ENCODE results near the gene PGLYRP3.

Gene PGLYRP3

DNA sequence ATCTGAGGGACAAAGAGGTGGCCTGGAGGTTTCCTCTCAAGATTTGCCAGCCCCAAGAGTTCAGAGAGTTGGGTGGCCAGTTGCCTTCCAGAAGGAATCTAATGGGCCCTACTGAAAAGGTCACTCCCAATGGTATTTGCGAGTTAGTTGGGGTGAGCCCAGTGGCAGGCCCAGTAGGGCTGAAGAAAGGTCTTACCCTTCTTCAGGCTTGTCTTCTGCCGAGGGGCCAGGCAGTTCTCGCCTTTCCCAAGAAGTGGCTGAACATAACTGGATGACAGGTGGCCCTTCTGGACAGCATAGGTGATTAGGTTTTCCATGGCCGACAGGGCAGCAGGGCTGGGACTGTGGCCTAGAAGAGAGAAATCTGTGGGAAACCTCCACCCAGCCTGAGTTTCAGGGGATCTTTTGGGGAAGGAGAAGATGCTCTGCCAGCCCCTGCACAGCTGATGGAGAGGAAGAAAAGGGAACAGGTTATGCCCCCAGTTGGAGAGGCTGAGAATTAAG is 28.7 kb upstream of the PGLYRP3 start:
- CTCF ChIA-PET = interaction anchor here (2.4 to 3.7 kb wide), 2 partner anchors 11 to 124 kb away, joined by 6 to 18 read pairs; no protein-coding TSS in a partner anchor
- POLR2A ChIA-PET = no interaction called here
- no peaks in the 10 kb centered on the region for H3K9me3 ChIP-seq (ENCODE audit: control insufficient read depth, insufficient read depth, low read depth, low read length)
- no peak overlapping the region for H3K4me3 ChIP-seq (ENCODE audit: low read depth, low read length)
- no peaks in the 10 kb centered on the region for H3K36me3 ChIP-seq (ENCODE audit: control insufficient read depth in 2 of 2, insufficient read depth in 1 of 2, low read length in 2 of 2)
- TF ChIP-seq ZFP69B (tag by site-specific recombination; IDR thresholded peaks at IDR 0.05) (no peak), ZNF544 (tag by site-specific recombination; IDR thresholded peaks at IDR 0.05) (no peak), ZNF132 (tag by site-specific recombination; IDR thresholded peaks at IDR 0.05; ENCODE audit: borderline replicate concordance) (no peak), ZNF48 (tag by site-specific recombination; IDR thresholded peaks at IDR 0.05) (no peak), ZBTB1 (tag by site-specific recombination; IDR thresholded peaks at IDR 0.05) (no peak), ZNF311 (tag by site-specific recombination; IDR thresholded peaks at IDR 0.05; ENCODE audit: borderline replicate concordance) (no peak), HOXA7 (CRISPR knock-in tag; IDR thresholded peaks at IDR 0.05; ENCODE audit: borderline replicate concordance) (no peak), ZNF211 (tag by site-specific recombination; IDR thresholded peaks at IDR 0.05; ENCODE audit: low read depth) (no peak)
- TF ChIP-seq, protein P1, sequence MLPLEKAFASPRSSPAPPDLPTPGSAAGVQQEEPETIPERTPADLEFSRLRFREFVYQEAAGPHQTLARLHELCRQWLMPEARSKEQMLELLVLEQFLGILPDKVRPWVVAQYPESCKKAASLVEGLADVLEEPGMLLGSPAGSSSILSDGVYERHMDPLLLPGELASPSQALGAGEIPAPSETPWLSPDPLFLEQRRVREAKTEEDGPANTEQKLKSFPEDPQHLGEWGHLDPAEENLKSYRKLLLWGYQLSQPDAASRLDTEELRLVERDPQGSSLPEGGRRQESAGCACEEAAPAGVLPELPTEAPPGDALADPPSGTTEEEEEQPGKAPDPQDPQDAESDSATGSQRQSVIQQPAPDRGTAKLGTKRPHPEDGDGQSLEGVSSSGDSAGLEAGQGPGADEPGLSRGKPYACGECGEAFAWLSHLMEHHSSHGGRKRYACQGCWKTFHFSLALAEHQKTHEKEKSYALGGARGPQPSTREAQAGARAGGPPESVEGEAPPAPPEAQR (tag by site-specific recombination; IDR thresholded peaks at IDR 0.05) = no peak
- TF ChIP-seq, protein P2, sequence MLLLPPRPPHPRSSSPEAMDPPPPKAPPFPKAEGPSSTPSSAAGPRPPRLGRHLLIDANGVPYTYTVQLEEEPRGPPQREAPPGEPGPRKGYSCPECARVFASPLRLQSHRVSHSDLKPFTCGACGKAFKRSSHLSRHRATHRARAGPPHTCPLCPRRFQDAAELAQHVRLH (tag by site-specific recombination; IDR thresholded peaks at IDR 0.05) = no peak
- TF ChIP-seq, protein P3, sequence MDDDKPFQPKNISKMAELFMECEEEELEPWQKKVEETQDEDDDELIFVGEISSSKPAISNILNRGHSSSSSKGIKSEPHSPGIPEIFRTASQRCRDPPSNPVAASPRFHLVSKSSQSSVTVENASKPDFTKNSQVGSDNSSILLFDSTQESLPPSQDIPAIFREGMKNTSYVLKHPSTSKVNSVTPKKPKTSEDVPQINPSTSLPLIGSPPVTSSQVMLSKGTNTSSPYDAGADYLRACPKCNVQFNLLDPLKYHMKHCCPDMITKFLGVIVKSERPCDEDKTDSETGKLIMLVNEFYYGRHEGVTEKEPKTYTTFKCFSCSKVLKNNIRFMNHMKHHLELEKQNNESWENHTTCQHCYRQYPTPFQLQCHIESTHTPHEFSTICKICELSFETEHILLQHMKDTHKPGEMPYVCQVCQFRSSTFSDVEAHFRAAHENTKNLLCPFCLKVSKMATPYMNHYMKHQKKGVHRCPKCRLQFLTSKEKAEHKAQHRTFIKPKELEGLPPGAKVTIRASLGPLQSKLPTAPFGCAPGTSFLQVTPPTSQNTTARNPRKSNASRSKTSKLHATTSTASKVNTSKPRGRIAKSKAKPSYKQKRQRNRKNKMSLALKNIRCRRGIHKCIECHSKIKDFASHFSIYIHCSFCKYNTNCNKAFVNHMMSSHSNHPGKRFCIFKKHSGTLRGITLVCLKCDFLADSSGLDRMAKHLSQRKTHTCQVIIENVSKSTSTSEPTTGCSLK (tag by site-specific recombination; IDR thresholded peaks at IDR 0.05) = no peak
- TF ChIP-seq, protein P4, sequence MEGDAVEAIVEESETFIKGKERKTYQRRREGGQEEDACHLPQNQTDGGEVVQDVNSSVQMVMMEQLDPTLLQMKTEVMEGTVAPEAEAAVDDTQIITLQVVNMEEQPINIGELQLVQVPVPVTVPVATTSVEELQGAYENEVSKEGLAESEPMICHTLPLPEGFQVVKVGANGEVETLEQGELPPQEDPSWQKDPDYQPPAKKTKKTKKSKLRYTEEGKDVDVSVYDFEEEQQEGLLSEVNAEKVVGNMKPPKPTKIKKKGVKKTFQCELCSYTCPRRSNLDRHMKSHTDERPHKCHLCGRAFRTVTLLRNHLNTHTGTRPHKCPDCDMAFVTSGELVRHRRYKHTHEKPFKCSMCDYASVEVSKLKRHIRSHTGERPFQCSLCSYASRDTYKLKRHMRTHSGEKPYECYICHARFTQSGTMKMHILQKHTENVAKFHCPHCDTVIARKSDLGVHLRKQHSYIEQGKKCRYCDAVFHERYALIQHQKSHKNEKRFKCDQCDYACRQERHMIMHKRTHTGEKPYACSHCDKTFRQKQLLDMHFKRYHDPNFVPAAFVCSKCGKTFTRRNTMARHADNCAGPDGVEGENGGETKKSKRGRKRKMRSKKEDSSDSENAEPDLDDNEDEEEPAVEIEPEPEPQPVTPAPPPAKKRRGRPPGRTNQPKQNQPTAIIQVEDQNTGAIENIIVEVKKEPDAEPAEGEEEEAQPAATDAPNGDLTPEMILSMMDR (tag by site-specific recombination; IDR thresholded peaks at IDR 0.05) = no peak
- TF ChIP-seq, protein P5, sequence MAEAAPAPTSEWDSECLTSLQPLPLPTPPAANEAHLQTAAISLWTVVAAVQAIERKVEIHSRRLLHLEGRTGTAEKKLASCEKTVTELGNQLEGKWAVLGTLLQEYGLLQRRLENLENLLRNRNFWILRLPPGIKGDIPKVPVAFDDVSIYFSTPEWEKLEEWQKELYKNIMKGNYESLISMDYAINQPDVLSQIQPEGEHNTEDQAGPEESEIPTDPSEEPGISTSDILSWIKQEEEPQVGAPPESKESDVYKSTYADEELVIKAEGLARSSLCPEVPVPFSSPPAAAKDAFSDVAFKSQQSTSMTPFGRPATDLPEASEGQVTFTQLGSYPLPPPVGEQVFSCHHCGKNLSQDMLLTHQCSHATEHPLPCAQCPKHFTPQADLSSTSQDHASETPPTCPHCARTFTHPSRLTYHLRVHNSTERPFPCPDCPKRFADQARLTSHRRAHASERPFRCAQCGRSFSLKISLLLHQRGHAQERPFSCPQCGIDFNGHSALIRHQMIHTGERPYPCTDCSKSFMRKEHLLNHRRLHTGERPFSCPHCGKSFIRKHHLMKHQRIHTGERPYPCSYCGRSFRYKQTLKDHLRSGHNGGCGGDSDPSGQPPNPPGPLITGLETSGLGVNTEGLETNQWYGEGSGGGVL (tag by site-specific recombination; IDR thresholded peaks at IDR 0.05) = no peak
- no peak overlapping the region for H3K27ac ChIP-seq (ENCODE audit: extremely low read depth, low read depth, low read length)
- H3K4me1 ChIP-seq (ENCODE audit: control insufficient read depth, insufficient read depth, low read length) = no peaks in the 10 kb centered on the region

DNA sequence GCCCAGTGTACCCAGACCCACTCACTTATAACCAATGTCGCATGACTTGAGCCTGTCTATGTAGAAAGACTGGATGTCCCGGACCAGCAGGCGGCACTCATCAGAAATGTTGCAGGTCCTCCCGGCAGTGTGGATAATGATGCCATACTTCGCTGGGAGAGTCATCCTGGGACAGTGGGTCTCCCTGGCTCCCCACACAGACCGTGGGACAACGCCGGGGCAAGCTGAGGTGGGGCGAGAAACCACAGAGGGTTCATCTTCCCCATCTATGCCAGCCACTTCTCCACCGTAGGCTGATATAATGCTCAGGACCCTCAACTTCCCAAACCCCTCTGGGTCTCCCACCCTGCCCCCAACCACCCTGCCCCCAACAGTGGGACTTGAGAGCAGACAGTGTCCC is 27.6 kb upstream of the PGLYRP3 start:
- Histone ChIP-seq H3K4me3 (ENCODE audit: low read depth, low read length) (no peak overlapping the region), H3K27ac (ENCODE audit: extremely low read depth, low read depth, low read length) (no peak overlapping the region), H3K36me3 (ENCODE audit: control insufficient read depth in 2 of 2, insufficient read depth in 1 of 2, low read length in 2 of 2) (no peaks in the 10 kb centered on the region), H3K9me3 (ENCODE audit: control insufficient read depth, insufficient read depth, low read depth, low read length) (no peaks in the 10 kb centered on the region), H3K4me1 (ENCODE audit: control insufficient read depth, insufficient read depth, low read length) (no peaks in the 10 kb centered on the region)
- CTCF ChIA-PET = no interaction called here
- POLR2A ChIA-PET = no interaction called here
- TF ChIP-seq ZNF266 (tag by site-specific recombination; IDR thresholded peaks at IDR 0.05; ENCODE audit: low read depth) = no peak
- TF ChIP-seq REPIN1 (tag by site-specific recombination; IDR thresholded peaks at IDR 0.05; ENCODE audit: low read depth) = no peak
- TF ChIP-seq, protein P6, sequence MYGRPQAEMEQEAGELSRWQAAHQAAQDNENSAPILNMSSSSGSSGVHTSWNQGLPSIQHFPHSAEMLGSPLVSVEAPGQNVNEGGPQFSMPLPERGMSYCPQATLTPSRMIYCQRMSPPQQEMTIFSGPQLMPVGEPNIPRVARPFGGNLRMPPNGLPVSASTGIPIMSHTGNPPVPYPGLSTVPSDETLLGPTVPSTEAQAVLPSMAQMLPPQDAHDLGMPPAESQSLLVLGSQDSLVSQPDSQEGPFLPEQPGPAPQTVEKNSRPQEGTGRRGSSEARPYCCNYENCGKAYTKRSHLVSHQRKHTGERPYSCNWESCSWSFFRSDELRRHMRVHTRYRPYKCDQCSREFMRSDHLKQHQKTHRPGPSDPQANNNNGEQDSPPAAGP (tag by site-specific recombination; IDR thresholded peaks at IDR 0.05) = no peak
- TF ChIP-seq, protein P7, sequence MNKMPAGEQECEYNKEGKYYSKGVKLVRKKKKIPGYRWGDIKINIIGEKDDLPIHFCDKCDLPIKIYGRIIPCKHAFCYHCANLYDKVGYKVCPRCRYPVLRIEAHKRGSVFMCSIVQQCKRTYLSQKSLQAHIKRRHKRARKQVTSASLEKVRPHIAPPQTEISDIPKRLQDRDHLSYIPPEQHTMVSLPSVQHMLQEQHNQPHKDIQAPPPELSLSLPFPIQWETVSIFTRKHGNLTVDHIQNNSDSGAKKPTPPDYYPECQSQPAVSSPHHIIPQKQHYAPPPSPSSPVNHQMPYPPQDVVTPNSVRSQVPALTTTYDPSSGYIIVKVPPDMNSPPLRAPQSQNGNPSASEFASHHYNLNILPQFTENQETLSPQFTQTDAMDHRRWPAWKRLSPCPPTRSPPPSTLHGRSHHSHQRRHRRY (tag by site-specific recombination; IDR thresholded peaks at IDR 0.05) = no peak
- TF ChIP-seq ZNF132 (tag by site-specific recombination; IDR thresholded peaks at IDR 0.05; ENCODE audit: borderline replicate concordance) = no peak
- no peak for TF ChIP-seq ZNF571 (tag by site-specific recombination; IDR thresholded peaks at IDR 0.05)
- no peak for TF ChIP-seq ZNF561 (tag by site-specific recombination; IDR thresholded peaks at IDR 0.05; ENCODE audit: borderline replicate concordance)
- no peak for TF ChIP-seq MEIS1 (CRISPR knock-in tag; IDR thresholded peaks at IDR 0.05; ENCODE audit: borderline replicate concordance)
- no peak for TF ChIP-seq ZNF292 (tag by site-specific recombination; IDR thresholded peaks at IDR 0.05; ENCODE audit: borderline replicate concordance, low read depth)
- no peak for TF ChIP-seq HOXA7 (CRISPR knock-in tag; IDR thresholded peaks at IDR 0.05; ENCODE audit: borderline replicate concordance)
- TF ChIP-seq ZNF112 (tag by site-specific recombination; IDR thresholded peaks at IDR 0.05) = no peak
- TF ChIP-seq IKZF3 (tag by site-specific recombination; IDR thresholded peaks at IDR 0.05) = no peak
- no peak for TF ChIP-seq ZNF768 (tag by site-specific recombination; IDR thresholded peaks at IDR 0.05)

Data from HEK293 (cell line).